Bronchial epithelial cell (primary cell): ENCODE data around the gene LDLRAD4. TPM values are rescaled to one million over a fixed set of nuclear protein-coding genes. Genes with fewer than 3 reads are reported as not detected.

Experiments used
- DNase-seq: peaks from one replicate; pipeline ENCODE4 v3.0.0-alpha.2; 2010; ENCODE audit warnings: low read depth
- FAIRE-seq: peaks from 2 replicates; lab custom pipeline; 2011; peaks lifted over from hg19 to GRCh38; lab: Jason Lieb, UNC
- H3K27me3 ChIP-seq: 2 replicates; pipeline ENCODE4 v1.5.1; 2011; ENCODE audit warnings: low read length; ENCODE audit not compliant: control insufficient read depth, insufficient read depth
- H3K36me3 ChIP-seq: 2 replicates; pipeline ENCODE4 v1.5.1; 2011; ENCODE audit warnings: low read length; ENCODE audit not compliant: control insufficient read depth, insufficient read depth
- H3K4me3 ChIP-seq: 2 replicates; pipeline ENCODE4 v1.5.1; 2011; ENCODE audit warnings: mild to moderate bottlenecking, low read depth, low read length, control low read depth
- total RNA-seq: library from RNA; depleted of rRNA; stranded (reverse); fragments of >200 nt; gene quantifications from 2 replicates; pipeline ENCODE4 v1.2.1, GENCODE V29; 2014
- TF ChIP-seq, protein P1 (sequence below): IDR thresholded peaks from 2 replicates; pipeline ENCODE4 v1.5.1; 2011; ENCODE audit warnings: mild to moderate bottlenecking, moderate library complexity, low read length, control low read depth, inconsistent platforms; ENCODE audit not compliant: insufficient read depth, severe bottlenecking

The LDLRAD4 gene
- total RNA-seq, 1 donor from 2014 or later, result not detected

DNA sequence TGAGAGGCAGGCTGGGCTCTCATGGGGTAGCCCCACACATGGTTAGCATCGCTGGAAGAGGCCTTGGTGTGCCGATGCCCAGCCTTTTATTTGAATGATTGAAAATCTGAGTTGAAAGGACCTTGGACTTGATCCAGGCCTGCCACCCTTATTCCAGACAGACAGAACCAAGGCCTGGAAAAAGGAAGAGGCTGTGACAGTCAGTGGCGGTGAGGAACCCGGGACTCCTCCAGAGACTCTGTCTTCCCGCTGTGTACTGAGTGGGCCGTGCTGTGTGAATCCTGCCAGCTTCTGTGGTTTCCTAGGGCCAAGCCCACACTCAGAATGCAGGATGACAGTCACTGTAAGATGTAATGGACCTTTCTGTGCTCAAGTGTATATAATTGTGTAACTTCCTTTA is 218.5 kb downstream of the LDLRAD4 start:
- Histone ChIP-seq H3K27me3 (no peaks in the 10 kb centered on the region), H3K4me3 (no peak overlapping the region), H3K36me3 (no peaks in the 10 kb centered on the region)
- no peak for DNase-seq
- TF ChIP-seq, protein P1, sequence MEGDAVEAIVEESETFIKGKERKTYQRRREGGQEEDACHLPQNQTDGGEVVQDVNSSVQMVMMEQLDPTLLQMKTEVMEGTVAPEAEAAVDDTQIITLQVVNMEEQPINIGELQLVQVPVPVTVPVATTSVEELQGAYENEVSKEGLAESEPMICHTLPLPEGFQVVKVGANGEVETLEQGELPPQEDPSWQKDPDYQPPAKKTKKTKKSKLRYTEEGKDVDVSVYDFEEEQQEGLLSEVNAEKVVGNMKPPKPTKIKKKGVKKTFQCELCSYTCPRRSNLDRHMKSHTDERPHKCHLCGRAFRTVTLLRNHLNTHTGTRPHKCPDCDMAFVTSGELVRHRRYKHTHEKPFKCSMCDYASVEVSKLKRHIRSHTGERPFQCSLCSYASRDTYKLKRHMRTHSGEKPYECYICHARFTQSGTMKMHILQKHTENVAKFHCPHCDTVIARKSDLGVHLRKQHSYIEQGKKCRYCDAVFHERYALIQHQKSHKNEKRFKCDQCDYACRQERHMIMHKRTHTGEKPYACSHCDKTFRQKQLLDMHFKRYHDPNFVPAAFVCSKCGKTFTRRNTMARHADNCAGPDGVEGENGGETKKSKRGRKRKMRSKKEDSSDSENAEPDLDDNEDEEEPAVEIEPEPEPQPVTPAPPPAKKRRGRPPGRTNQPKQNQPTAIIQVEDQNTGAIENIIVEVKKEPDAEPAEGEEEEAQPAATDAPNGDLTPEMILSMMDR, result no peak
- FAIRE-seq, result no peak

DNA sequence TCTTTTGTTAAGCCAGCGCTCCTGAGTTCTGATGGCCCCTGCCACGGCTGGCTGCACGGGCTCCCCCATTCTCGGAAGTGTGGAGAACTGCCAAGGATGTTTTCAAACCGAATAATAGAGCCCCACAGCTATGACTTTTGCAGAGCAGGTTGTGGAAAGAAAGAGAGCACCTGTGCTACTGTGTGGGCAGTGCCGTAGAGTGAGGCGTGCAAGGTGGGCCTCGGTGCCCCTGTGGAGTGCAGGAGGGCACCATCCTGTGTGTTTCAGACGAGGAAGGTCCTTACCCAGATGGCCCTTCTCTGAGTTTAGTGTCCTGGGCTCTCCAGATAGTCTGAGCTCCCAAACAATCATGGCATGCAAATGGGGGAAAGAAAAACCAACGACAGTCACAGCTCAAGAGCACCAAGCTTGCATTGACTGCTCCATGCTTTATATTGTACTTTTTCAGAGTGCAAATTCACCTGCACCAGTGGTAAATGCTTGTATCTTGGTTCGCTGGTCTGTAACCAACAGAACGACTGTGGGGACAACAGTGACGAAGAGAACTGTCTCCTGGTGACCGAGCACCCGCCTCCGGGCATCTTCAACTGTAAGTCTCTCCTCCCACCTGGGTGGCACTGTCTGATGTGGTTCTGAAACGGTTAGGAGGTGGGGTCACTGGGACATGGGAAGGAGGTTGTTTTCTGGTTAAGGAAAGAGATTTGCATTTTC is 219.4 kb downstream of the LDLRAD4 start:
- no peak for FAIRE-seq
- no peaks in the 10 kb centered on the region for H3K27me3 ChIP-seq

DNA sequence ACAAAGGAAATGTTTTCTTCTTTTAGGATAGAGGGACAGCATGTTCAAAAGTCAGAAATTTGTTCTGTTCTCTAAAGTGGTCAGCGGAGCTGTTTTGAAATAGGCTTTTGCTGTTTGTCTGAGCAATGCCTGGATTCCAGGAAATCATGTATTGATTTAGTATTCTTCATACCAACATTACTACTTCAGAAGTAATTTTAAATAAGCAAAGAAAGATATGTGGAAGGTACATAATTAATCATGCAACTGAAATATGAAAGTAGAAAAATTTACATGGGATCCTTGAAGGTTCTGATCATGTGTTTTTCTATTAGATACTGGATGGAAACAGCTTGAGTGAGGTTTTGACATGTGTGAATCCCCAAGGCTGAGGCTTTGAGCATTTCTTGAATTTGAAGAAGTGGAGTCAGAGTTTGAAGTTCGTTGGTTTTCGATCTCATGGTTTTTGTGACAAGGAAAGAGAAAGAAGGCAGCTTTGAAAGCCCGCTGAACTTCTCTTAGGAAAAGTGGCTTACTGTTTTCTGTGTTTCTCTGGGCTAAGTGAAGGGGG is 220.0 kb downstream of the LDLRAD4 start:
- TF ChIP-seq, protein P1, result no peak
- FAIRE-seq (no peak), DNase-seq (no peak)
- Histone ChIP-seq H3K36me3 (no peaks in the 10 kb centered on the region), H3K27me3 (no peaks in the 10 kb centered on the region), H3K4me3 (no peak overlapping the region)

More for the DNA sequence above, 219.4 kb downstream of the LDLRAD4 start:
- Histone ChIP-seq H3K4me3 (no peak overlapping the region), H3K36me3 (no peaks in the 10 kb centered on the region)
- DNase-seq, result no peak
- TF ChIP-seq, protein P1, result no peak

DNA sequence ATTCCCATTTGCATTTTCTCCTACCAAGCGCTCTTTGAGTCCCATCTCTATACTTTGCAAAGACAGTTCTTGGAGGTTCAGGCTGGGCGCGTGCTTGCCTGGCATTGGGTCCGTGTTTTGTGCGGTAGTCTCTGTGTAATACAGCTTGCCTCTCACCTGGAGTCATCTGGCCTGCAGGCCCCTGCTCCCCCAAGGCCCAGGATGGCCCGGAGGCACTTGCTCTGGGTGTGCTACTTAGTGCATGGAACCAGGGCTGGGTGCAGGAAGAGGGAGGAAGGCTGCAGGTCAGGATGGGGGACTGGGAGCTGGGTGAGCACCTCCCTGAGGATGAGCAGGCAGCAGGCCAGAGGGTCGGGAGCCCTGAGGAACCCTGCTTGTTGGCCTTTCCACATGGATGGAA is 220.9 kb downstream of the LDLRAD4 start:
- TF ChIP-seq, protein P1, result no peak
- no peak overlapping the region for H3K4me3 ChIP-seq
- FAIRE-seq (no peak), DNase-seq (no peak)
- H3K36me3 ChIP-seq, result no peaks in the 10 kb centered on the region
- H3K27me3 ChIP-seq, result no peaks in the 10 kb centered on the region

DNA sequence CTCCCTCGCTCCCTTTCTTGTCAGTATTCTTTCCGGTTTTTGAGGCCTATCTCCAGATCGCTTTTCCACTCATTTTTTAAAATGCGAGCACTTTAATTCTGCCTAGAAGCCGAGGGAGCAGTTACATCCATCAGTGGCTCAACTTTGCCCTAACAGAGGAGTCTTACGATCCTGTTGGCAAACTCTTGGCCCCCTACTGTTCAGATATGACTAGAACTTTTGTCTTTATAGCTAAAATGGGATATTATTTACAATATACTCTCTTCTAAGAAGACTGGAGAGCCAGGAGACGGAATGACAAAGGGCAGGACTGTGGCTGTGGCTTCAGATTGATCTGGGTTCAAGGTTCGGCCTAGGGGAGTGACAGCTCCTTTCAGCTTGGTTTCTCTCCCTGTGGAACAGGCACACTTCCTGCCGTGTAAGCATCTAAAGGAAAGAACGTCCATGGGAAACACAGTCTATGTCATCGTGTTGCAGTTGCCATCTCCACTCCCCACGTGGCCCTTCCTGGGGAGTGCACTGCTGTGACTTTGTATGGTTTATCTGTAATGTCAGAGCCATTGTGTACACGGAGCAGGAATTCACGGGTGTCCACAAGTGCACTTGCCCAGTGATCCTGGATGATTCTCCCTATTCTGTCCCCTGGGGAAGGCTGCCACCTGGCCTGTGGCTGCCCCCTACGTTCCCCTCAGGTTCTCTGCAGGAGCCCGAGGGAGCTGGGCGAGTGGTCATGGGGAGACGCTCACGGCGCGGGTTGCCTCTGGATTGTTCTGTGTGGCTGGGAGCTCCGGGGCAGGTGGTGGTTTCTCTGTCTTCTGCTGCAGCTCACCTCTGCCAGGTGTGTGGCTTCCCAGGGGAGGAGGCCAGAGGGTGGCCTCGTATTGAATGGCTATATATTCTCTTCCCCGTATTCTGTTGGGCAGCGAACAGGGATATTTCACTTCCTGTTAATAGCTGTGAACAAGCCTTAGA is 222.0 kb downstream of the LDLRAD4 start:
- DNase-seq, result no peak
- TF ChIP-seq, protein P1, result no peak
- Histone ChIP-seq H3K27me3 (no peaks in the 10 kb centered on the region), H3K4me3 (no peak overlapping the region), H3K36me3 (no peaks in the 10 kb centered on the region)
- FAIRE-seq, result no peak
